Measurements from ENCODE around the gene BIRC3.

DNA sequence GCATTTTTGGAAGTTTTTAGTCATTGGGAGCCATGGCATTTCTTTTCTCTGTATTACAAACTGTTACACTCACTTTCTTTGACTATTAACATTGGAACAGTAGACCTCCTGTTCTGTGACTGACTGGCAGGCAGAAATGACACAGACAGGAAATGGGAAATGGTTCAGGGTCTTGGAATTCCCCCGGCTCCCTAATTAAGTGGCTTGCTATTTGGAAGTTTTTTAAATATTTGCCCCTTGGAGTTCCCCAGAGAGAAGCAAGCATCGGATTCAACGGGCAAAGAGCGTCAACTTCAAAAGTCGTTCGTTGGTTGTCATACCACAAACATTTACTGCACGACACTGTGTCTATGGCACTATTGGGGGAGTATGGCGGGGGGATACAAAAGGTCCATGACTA, 28.6 kb downstream of the BIRC3 start:
- TF ChIP-seq POLR2AphosphoS5 (IDR thresholded peaks at IDR 0.05; ENCODE audit: borderline replicate concordance, low read depth, low read length) = no peak
- no peak for TF ChIP-seq EZH2 (IDR thresholded peaks at IDR 0.05)
- TF ChIP-seq FOXP2 (optimal IDR thresholded peaks at IDR 0.05; ENCODE audit: control extremely low read depth, extremely low read length, insufficient read depth) = no peak

All from SK-N-MC (cell line).